Fibroblast of lung (primary cell): ENCODE measurements around the gene FAM174C. TPM values are rescaled to one million over a fixed set of nuclear protein-coding genes. Genes with fewer than 3 reads are reported as not detected.

Source experiments
- DNase-seq, 2 donors: peaks; one replicate each; pipeline versions ENCODE4 v3.0.0 to v3.0.0-alpha.2; 2010; ENCODE audit warnings: low read depth in 2 of 2
- H2AFZ ChIP-seq: 2 replicates; pipeline ENCODE4 v1.5.1; 2012; ENCODE audit warnings: low read length, control low read depth, inconsistent platforms
- H3K27ac ChIP-seq: 2 replicates; pipeline ENCODE4 v1.5.1; 2011; ENCODE audit warnings: low read length, control low read depth; ENCODE audit not compliant: insufficient read depth
- H3K27me3 ChIP-seq: 2 replicates; pipeline ENCODE4 v1.5.1; 2011; ENCODE audit warnings: mild to moderate bottlenecking, low read length; ENCODE audit not compliant: control insufficient read depth, insufficient read depth
- H3K36me3 ChIP-seq: 2 replicates; pipeline ENCODE4 v1.5.1; 2011; ENCODE audit warnings: low read length; ENCODE audit not compliant: control insufficient read depth, insufficient read depth
- H3K4me1 ChIP-seq: 2 replicates; pipeline ENCODE4 v1.5.1; 2011; ENCODE audit warnings: low read length; ENCODE audit not compliant: control insufficient read depth, insufficient read depth; ENCODE audit errors: extremely low read depth
- H3K4me2 ChIP-seq: 2 replicates; pipeline ENCODE4 v1.5.1; 2011; ENCODE audit warnings: low read length, control low read depth; ENCODE audit not compliant: insufficient read depth; ENCODE audit errors: extremely low read depth
- H3K4me3 ChIP-seq, 4 experiments: fragments of 200-600 bp in 1 of 4; sonication (generic) in 1 of 4; replicated peaks in 1 of 4; 2 replicates each; pipeline ENCODE4 v1.5.1; 2011 to 2016; ENCODE audit warnings: low read length in 4 of 4, low read depth in 3 of 4, mild to moderate bottlenecking in 3 of 4, control low read depth in 2 of 4, inconsistent platforms in 1 of 4, mixed read lengths in 1 of 4; ENCODE audit not compliant: insufficient read depth in 1 of 4; ENCODE audit errors: control extremely low read depth in 1 of 4
- H3K79me2 ChIP-seq: 2 replicates; pipeline ENCODE4 v1.5.1; 2012; ENCODE audit warnings: mild to moderate bottlenecking, low read length, inconsistent platforms; ENCODE audit not compliant: control insufficient read depth, insufficient read depth
- H3K9ac ChIP-seq: 2 replicates; pipeline ENCODE4 v1.5.1; 2011; ENCODE audit warnings: mild to moderate bottlenecking, low read length, control low read depth; ENCODE audit not compliant: insufficient read depth
- H3K9me3 ChIP-seq: 2 replicates; pipeline ENCODE4 v1.5.1; 2012; ENCODE audit warnings: low read depth, low read length; ENCODE audit not compliant: control insufficient read depth, insufficient read depth
- H4K20me1 ChIP-seq: 2 replicates; pipeline ENCODE4 v1.5.1; 2011; ENCODE audit warnings: low read length; ENCODE audit not compliant: control insufficient read depth, insufficient read depth; ENCODE audit errors: extremely low read depth
- EZH2 ChIP-seq: IDR thresholded peaks from 2 replicates; pipeline ENCODE4 v1.5.1; 2012; ENCODE audit warnings: low read length, control low read depth, mild to moderate bottlenecking; ENCODE audit errors: missing control alignments
- polyA plus RNA-seq, 2 donors: library from polyadenylated mRNA; depleted of rRNA in 1 of 2; stranded (reverse) in 1 of 2; unstranded in 1 of 2; fragments of >200 nt; gene quantifications; 2 replicates each; pipeline ENCODE4 v1.2.1, GENCODE V29; 2011 to 2012; ENCODE audit warnings: missing spikeins in 1 of 2
- total RNA-seq: library from RNA; depleted of rRNA; stranded (reverse); fragments of >200 nt; gene quantifications from 2 replicates; pipeline ENCODE4 v1.2.1, GENCODE V29; 2014
- TF ChIP-seq, protein P1 (sequence below), 2 donors: IDR thresholded peaks in 1 of 2; conservative IDR thresholded peaks in 1 of 2; 1 replicate in 1 of 2; 2 replicates in 1 of 2; pipeline ENCODE4 v1.5.1; 2011 to 2012; ENCODE audit warnings: low read length in 2 of 2, control low read depth in 1 of 2, inconsistent platforms in 1 of 2, low read depth in 1 of 2, mild to moderate bottlenecking in 1 of 2

FAM174C gene
- total and polyA plus RNA-seq, 2 donors (not counting 1 experiment from before 2014, with no cell fraction given): 16.1 to 22.5 TPM

DNA sequence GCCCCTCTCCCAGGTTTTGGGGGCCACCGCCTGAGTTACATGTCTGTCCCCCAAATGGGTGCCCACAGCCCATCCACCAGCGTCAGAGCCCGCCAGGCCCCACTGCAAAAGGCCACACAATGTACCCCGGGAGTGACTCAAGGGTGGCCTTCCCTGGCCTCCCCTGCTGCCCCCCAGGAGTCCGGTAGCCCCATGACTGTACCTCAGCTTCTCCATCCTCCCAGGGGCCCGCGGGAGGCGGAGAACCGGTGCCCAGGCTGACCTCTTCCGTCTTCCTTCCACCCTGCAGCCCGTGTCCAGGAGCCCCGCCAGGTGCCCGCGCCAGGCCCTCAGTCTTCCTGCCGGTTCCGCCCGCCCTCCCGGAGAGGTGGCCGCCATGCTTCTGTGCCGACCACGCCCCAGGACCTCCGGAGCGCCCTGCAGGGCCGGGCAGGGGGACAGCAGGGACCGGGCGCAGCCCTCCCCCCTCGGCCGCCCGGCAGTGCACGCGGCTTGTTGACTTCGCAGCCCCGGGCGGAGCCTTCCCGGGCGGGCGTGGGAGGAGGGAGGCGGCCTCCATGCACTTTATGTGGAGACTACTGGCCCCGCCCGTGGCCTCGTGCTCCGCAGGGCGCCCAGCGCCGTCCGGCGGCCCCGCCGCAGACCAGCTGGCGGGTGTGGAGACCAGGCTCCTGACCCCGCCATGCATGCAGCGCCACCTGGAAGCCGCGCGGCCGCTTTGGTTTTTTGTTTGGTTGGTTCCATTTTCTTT, 47.9 kb upstream of the FAM174C start:
- H3K36me3 ChIP-seq: peaks cover 29% of the 10 kb centered on the region
- H4K20me1 ChIP-seq: no peaks in the 10 kb centered on the region
- no peak for DNase-seq
- H3K9me3 ChIP-seq: no peaks in the 10 kb centered on the region
- no peak overlapping the region for H3K4me2 ChIP-seq
- H2AFZ ChIP-seq: no peak overlapping the region
- H3K27me3 ChIP-seq: no peaks in the 10 kb centered on the region
- H3K27ac ChIP-seq: no peak overlapping the region
- no peaks in the 10 kb centered on the region for H3K4me1 ChIP-seq
- no peak overlapping the region for H3K4me3 ChIP-seq
- no peak overlapping the region for H3K9ac ChIP-seq
- no peak for TF ChIP-seq EZH2
- TF ChIP-seq, protein P1, sequence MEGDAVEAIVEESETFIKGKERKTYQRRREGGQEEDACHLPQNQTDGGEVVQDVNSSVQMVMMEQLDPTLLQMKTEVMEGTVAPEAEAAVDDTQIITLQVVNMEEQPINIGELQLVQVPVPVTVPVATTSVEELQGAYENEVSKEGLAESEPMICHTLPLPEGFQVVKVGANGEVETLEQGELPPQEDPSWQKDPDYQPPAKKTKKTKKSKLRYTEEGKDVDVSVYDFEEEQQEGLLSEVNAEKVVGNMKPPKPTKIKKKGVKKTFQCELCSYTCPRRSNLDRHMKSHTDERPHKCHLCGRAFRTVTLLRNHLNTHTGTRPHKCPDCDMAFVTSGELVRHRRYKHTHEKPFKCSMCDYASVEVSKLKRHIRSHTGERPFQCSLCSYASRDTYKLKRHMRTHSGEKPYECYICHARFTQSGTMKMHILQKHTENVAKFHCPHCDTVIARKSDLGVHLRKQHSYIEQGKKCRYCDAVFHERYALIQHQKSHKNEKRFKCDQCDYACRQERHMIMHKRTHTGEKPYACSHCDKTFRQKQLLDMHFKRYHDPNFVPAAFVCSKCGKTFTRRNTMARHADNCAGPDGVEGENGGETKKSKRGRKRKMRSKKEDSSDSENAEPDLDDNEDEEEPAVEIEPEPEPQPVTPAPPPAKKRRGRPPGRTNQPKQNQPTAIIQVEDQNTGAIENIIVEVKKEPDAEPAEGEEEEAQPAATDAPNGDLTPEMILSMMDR (conservative IDR thresholded peaks at IDR 0.05 in 1 of 2, IDR thresholded peaks at IDR 0.05 in 1 of 2; ENCODE audit: low read depth in 1 of 2, low read length in 2 of 2): no peak
- H3K79me2 ChIP-seq: no peaks in the 10 kb centered on the region

DNA sequence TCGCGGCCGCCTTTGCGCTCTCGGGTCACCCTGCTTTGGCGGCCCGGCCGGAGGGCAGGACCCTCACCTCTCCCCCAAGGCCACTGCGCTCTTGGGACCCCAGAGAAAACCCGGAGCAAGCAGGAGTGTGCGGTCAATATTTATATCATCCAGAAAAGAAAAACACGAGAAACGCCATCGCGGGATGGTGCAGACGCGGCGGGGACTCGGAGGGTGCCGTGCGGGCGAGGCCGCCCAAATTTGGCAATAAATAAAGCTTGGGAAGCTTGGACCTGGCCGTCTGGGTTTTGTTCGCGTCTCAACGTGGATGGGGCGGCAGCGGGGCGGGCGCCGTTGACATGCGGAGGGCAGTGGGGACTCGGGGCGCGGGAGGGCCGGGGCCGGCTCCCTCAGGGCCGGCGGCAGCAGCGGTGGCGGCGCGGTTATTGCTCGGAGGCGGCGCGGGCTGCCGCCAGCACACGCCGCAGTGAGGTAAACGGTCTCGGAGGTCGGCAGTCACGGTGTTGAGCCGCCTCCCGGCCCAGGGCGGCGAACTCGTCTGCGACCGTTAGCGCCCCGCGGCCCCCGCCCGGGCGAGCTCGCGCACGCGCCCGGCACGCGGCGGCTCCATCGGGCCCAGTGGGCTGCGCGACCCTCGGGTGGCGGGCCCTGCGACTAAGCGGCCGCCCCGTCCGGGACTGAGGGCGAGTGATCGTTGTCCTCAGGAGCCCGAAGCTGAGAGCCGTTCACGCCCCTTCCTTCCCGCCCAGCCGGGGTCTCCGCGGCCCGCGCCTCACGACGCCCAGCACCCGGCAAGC, 47.0 kb upstream of the FAM174C start:
- TF ChIP-seq, protein P1 (conservative IDR thresholded peaks at IDR 0.05 in 1 of 2, IDR thresholded peaks at IDR 0.05 in 1 of 2; ENCODE audit: low read depth in 1 of 2, low read length in 2 of 2): no peak
- no peaks in the 10 kb centered on the region for H3K79me2 ChIP-seq
- no peak overlapping the region for H2AFZ ChIP-seq
- no peaks in the 10 kb centered on the region for H4K20me1 ChIP-seq
- no peaks in the 10 kb centered on the region for H3K9me3 ChIP-seq
- H3K27me3 ChIP-seq: no peaks in the 10 kb centered on the region
- no peak overlapping the region for H3K4me2 ChIP-seq
- DNase-seq: no peak
- peaks cover 26% of the 10 kb centered on the region for H3K36me3 ChIP-seq
- no peak overlapping the region for H3K9ac ChIP-seq
- no peak overlapping the region for H3K27ac ChIP-seq
- H3K4me1 ChIP-seq: peaks cover 7% of the 10 kb centered on the region
- no peak overlapping the region for H3K4me3 ChIP-seq

DNA sequence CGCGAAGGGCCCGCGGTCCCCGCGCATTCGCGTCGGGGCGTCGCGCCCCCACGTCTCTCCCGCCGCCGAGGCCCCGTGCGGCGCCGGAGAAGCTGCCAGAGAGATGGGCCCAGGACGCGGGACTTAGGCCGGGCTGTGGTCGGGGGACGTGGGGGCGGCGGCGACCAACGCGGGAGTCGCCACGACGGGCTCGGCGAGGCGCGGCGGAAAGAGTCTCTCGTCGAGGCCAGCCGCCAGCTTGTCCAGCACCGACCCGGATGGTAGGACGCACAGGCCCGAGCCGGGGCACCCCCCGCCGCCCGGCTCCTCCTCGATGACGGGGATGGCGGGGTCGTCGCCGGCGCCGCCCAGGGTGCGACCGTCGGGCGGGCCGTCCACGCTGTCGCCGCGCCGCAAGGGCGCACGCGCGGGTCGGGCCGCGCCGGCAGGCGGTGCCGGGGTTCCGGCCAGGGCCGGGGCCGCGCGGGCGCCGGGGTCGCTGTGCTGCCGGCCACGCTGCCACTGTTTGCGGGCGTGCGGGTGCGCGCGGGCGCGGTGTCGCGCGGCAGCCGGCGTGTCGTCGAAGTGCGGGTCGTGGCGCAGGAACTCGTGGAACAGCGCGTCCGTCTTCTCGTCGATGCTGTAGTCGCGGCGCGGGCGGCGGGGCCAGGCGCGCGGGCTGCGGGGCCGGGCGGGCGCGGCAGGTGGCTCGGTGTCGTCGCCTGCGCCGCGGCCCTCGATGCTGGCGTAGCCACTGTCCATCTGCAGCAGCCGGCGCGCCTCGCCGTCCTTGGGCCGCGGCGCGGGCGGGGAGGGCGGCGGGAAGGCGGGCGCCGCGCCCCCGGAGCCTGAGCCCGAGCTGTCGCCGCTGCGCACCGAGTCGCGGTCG, 46.0 kb upstream of the FAM174C start:
- Histone ChIP-seq H3K9me3 (no peaks in the 10 kb centered on the region), H3K27ac (no peak overlapping the region), H2AFZ (no peak overlapping the region), H3K4me3 (no peak overlapping the region), H3K79me2 (no peaks in the 10 kb centered on the region), H3K9ac (no peak overlapping the region), H4K20me1 (no peaks in the 10 kb centered on the region), H3K4me1 (peaks cover 9% of the 10 kb centered on the region), H3K27me3 (no peaks in the 10 kb centered on the region), H3K4me2 (no peak overlapping the region), H3K36me3 (peaks cover 29% of the 10 kb centered on the region)
- DNase-seq: no peak
- TF ChIP-seq, protein P1 (conservative IDR thresholded peaks at IDR 0.05 in 1 of 2, IDR thresholded peaks at IDR 0.05 in 1 of 2; ENCODE audit: low read depth in 1 of 2, low read length in 2 of 2): no peak
- no peak for TF ChIP-seq EZH2
